GM18873 (cell line): ENCODE results near the gene C6orf15.

ENCODE experiments used
- ATAC-seq: cut with Tn5 transposase; IDR thresholded peaks from one replicate; pipeline ENCODE4 v1.9.1; 2021; ENCODE audit warnings: mild to moderate bottlenecking, moderate library complexity, moderate number of reproducible peaks; ENCODE audit not compliant: unreplicated experiment, low FRiP score

The C6orf15 gene

GRCh38 chr6:31131595-31131994 lies 19.2 kb upstream of the C6orf15 start:
- no peak for ATAC-seq

DNA sequence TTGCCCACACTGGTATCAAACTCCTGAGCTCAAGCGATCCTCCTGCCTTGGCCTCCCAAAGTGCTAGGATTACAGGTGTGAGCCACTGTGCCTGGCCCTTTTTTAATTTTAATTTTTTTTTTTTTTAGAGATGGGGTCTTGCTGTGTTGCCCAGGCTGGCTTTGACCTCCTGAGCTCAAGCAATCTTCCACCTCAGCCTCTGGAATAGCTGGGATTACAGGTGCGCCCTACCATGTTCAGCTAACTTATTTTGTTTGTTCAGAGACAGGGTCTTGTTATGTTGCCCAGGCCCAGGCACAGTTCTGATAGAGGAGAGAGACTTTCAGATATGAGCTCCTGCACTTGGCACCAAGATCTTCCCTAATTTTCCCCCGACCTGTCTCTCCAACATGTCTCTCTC lies 18.4 kb upstream of the C6orf15 start:
- no peak for ATAC-seq

GRCh38 chr6:31129130-31129529 lies 16.8 kb upstream of the C6orf15 start:
- ATAC-seq, result no peak

- ATAC-seq, result no peak
Measured at GRCh38 chr6:31128093-31128676, 15.8 kb upstream of the C6orf15 start.

DNA sequence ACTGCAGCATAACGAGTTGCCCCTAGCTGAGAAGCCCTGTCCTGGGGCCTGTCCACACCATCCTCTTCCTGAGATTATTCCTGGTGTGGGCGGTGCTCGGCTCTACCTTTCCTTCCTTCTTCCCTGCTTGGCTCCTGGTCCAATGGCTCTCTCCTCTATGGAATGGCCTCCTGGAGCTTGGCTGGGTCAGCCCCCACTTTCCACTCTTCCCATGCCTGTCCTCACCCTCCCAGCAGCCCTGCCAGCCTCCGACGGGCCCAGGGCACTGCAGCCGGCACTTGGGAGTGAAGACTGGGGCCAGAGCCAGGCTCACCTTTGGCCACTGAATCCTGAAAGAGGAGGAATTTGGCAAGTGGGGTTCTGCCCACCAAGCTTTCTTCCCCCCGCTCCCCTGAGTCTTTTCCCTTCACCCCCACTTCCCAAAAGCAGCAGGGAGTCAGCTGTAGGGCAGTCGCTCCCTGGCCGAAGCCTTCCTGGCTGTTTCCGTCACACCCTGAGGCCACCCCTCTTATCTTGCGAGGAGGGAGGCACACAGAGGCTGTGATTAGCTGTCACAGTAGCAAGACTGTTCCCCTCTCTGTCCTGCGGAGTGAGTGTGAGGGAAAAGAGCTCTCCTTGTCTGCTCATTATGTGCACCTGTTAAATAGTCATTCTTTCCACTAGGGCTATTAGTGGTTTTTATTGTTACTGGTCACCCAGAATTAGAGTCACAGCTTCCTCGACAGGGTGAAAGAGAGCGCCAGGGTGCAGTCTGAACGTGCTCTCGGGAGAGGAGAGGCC lies 14.2 kb upstream of the C6orf15 start:
- ATAC-seq, result no peak

GRCh38 chr6:31125586-31126363 lies 13.4 kb upstream of the C6orf15 start:
- ATAC-seq, result no peak

DNA sequence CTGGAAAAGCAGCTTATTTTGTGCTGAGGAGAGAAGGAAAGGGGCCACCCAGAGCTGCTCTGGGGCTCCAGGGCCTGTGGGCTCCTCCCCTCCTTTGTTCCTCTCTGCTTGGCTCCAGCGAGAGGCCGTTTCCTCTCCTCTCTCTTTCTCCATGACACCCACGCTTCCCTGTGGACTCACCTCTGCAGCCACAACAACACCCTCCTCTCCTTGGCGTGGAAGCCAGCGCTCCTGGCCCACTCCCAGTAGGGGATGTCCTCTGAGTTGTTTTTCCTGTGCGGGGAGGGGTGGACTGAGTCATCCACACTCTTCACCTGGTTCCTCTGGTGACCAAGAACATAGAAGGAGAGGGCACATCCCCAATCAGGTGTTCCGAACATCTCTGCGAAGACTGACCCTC lies 12.8 kb upstream of the C6orf15 start:
- ATAC-seq, result no peak

DNA sequence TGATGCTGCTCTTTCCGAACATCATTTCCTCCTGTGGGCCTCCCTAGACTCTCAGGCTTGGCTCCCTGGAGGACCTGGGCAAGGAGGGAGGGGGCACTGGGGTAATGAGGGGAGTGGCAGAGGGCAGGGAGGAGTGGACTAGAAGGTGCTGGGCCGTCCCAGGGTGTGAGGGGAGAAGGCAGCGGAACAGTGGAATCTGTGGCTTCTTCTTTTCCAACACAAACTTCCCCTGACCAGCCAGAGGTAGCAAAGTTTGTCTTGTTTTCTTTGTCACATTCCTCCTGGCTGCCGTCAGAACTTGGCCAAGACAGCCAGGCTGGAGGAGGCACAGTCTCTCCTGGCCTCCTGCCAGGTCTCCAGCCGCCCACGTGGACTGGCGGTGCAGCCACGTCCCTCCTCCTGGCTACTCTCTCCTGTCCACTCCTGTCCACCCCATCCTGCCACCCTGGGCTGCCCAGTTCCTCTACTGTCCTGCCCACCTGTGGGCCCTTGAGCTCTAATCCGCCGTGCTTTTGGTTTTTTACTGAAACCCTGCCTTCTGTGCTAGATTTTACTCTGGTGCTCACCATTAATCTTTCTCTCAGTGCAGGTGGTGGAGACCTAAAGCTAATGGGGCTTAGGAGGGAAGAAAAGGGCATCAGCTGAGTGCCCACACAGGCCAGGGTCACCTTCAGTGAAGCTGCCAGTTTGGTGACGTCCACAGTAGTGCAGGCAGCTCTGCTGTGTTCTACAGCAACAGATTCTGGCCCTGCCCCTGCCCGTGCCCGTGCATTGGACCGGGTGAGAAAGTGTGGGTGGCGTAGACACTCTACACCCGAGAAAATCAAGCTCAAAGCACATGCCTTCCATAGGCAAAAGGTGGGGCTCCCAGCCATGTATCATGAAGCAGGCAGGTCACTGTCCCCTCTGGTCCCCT lies 10.7 kb upstream of the C6orf15 start:
- ATAC-seq, result no peak

- ATAC-seq, result no peak
Measured at GRCh38 chr6:31121131-31121790, 8.9 kb upstream of the C6orf15 start.

DNA sequence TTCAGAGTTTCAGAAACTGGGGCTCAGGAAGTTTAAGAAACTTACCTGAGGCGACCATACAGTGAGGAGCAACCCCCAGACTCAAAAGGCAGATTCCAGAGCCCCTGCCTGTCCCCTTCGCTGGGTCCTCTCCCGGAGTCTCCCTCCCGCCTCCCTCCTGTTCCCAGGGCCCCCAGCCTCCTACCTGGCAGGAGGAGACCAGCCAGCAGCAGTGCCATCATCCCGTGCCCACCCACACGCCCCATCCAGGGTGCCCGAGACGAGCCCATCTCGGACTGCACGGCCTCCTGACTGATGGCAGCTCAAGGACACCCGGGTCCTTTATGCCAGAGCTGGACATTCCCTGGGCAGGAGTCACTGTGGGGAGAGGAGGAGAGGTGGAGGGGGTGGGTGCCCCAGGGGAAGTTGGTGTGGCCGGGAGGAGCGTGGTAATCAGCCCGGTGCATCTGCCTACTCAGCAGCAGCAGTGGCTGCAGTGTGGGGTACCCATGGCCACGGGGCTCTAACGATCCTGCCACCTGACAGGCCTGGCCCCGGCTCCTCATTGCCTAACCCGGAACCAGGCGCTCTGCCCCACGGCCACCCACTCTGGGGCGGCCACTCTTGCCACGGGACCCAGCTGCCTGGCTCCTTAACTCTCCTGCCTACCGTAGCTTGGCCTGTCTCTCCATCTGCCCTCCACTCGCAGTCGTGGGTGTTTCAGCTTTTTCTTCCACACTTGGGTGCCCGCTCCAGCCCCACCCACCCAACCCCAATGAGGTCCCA lies 8.0 kb upstream of the C6orf15 start, which contains the start of gene CDSN:
Gene CDSN, minus strand, starts transcription at position 296 of the 765 bp plus-strand sequence. Its CDS starts 27 bp downstream, at position 269.
- ATAC-seq, result no peak

DNA sequence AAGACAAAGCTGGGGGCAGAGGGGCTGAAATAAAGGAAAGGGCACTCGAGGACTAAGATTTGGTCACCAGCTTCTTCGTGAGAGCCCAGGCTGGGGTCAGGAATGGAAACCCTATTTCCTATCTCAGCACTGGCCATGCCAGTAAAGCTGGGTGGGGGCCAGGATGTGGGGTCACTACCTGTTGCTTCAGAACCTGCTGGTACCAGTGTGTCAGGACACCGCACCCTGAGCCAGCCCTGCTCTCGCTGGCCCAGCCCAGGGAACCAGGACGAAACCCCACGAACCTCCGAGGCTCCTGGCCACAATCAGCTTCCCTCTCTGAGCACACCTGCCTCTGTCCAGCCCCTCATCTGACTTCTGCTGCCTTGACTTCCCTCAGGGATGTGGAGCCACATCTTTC lies 5.8 kb upstream of the C6orf15 start:
- no peak for ATAC-seq

DNA sequence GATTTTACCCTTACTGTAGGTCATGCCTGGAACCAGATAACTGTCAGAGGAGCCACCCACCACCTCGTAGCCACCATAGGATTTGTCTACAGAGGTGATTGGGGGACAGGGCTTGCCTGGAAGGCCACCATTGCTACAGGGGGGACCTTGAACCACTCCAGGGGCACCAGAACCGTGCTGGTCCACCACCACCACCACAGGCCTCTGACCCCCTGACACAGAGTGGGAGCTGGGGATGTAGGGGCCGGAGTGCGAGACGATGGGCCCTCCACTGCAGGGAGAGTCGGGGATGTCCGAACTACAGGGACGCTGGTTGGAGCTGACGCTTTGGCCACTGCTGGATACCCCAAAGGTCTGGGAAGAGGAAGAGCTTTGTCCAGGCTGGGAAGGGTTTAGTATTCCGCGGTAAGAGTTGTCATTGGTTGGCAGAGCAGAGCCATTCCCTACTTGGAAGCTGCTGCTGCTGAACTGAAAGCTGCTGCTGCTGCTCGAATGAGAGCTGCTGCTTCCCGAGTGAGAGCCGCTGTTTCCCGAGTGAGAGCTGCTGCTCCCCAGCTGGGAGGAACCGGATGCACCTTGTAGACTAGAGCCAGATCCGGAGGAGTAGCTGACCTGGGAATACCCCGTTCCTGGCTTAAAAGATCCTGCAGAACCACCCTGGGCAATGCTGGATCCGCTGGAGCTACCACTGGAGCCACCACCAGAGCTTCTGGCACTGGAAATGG lies 4.4 kb upstream of the C6orf15 start:
- no peak for ATAC-seq

GRCh38 chr6:31115941-31116560 lies 3.7 kb upstream of the C6orf15 start:
- ATAC-seq, result no peak

GRCh38 chr6:31114970-31115849 lies 2.8 kb upstream of the C6orf15 start:
- ATAC-seq, result no peak

GRCh38 chr6:31114541-31114878 lies 2.1 kb upstream of the C6orf15 start, which contains the start of gene PSORS1C1:
PSORS1C1 (plus strand) TSS chr6:31114800; CDS start chr6:31129633, 14,833 bp downstream.
- ATAC-seq, result no peak

DNA sequence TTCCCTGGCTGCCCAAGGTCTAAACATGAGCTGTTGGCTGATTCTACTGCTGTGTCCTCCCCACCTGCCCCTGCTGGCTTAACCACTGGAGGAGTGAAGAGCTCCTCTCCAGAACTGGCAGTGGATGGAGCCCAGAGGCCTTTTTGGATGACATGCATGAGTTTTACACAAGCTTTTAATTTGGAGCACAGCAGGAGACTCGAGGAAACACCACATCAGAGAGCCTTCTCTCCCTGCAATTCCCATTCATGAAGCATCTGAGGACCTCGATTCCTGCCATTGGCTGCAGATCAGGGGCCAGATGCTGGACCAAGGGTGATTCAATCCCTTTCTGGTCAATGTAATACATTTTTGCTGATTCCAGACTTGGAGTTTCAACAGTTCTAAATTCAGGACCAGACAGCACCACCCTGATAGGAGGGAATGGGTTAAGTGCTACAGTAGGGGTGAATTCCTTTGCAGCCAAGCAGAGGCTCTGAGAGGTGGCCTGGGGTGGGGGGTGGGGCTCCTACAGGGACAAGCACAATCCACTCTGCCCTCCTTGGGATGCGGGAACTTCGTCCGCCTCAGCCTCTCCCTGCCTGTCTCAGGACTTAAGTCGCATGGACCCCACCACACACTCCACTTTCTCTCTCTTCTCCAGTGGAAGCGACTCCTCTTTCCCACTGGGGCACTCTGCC lies 1.6 kb upstream of the C6orf15 start:
- ATAC-seq, result no peak
